ENCODE results near the gene YPEL5. TPM values are rescaled to one million over a fixed set of nuclear protein-coding genes. Genes with fewer than 3 reads are reported as not detected.

The YPEL5 gene
- polyA plus RNA-seq, 1 of the 3 experiments (the other 2 are of a cell fraction), result 60.5 TPM

DNA sequence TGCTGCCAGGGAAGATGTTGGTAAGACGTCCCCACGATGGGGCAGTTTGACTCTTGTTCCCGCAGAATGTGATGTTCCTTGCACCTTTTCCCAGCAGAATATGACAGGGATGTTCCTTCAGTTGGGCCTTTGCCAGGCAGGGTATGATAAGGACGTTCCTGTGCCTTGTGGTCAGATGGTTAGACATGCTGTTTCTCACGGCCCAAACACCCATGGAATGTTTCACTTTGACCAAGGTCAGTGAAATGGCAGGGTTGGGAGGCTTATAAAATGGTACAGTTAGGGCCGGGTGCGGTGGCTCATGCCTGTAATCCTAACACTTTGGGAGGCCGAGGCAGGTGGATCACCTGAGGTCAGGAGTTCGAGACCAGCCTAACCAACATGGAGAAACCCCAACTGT is 40.3 kb upstream of the YPEL5 start (continued):
- TF ChIP-seq, protein P1, sequence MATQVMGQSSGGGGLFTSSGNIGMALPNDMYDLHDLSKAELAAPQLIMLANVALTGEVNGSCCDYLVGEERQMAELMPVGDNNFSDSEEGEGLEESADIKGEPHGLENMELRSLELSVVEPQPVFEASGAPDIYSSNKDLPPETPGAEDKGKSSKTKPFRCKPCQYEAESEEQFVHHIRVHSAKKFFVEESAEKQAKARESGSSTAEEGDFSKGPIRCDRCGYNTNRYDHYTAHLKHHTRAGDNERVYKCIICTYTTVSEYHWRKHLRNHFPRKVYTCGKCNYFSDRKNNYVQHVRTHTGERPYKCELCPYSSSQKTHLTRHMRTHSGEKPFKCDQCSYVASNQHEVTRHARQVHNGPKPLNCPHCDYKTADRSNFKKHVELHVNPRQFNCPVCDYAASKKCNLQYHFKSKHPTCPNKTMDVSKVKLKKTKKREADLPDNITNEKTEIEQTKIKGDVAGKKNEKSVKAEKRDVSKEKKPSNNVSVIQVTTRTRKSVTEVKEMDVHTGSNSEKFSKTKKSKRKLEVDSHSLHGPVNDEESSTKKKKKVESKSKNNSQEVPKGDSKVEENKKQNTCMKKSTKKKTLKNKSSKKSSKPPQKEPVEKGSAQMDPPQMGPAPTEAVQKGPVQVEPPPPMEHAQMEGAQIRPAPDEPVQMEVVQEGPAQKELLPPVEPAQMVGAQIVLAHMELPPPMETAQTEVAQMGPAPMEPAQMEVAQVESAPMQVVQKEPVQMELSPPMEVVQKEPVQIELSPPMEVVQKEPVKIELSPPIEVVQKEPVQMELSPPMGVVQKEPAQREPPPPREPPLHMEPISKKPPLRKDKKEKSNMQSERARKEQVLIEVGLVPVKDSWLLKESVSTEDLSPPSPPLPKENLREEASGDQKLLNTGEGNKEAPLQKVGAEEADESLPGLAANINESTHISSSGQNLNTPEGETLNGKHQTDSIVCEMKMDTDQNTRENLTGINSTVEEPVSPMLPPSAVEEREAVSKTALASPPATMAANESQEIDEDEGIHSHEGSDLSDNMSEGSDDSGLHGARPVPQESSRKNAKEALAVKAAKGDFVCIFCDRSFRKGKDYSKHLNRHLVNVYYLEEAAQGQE (IDR thresholded peaks at IDR 0.05; ENCODE audit: low read depth, low read length), result no peak
- TF ChIP-seq RFX5 (IDR thresholded peaks at IDR 0.05; ENCODE audit: low read length) (no peak), JUND (IDR thresholded peaks at IDR 0.05) (0 out of 2 replicates have a peak, but pooled peaks have one; percentile 26), EP300 (IDR thresholded peaks at IDR 0.05; ENCODE audit: borderline replicate concordance in 1 of 2, low read depth in 1 of 2, low read length in 1 of 2) (peak in 1 of 2 experiments; percentile 73; a peak in 1 of 4 replicates), NFIC (IDR thresholded peaks at IDR 0.05; ENCODE audit: borderline replicate concordance) (peak; percentile 70), FOXJ3 (CRISPR knock-in tag; IDR thresholded peaks at IDR 0.05) (no peak), TCF12 (IDR thresholded peaks at IDR 0.05) (peak; percentile 54), MEF2A (IDR thresholded peaks at IDR 0.05; ENCODE audit: borderline replicate concordance, low read depth) (no peak)
- TF ChIP-seq, protein P2, sequence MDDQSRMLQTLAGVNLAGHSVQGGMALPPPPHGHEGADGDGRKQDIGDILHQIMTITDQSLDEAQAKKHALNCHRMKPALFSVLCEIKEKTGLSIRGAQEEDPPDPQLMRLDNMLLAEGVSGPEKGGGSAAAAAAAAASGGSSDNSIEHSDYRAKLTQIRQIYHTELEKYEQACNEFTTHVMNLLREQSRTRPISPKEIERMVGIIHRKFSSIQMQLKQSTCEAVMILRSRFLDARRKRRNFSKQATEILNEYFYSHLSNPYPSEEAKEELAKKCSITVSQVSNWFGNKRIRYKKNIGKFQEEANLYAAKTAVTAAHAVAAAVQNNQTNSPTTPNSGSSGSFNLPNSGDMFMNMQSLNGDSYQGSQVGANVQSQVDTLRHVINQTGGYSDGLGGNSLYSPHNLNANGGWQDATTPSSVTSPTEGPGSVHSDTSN (IDR thresholded peaks at IDR 0.05), result peak; percentile 44

DNA sequence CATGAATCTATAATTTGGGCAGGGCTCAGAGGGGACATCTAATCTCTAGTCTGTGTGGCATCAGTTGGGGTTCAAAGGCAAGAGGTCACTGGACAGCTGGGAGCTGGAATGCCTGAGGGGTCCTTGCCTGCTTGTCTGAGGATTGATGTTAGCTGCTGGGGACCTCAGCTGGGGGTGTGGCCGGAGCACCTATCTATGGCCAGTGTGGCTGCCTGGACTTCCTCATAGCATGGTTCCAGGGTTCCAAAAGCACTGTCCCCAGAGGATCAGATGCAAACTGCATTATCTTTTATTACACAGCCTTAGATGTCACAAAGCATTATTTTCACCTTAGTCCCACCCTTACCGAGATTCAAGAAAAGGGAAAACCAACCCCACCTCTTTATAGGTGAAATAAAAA is 38.6 kb upstream of the YPEL5 start:
- no peaks in the 10 kb centered on the region for H3K27me3 ChIP-seq (ENCODE audit: insufficient read depth)
- no peaks in the 10 kb centered on the region for H3K9me2 ChIP-seq
- no peak overlapping the region for H3K4me3 ChIP-seq (ENCODE audit: low read depth in 2 of 2, low read length in 1 of 2)
- H2AFZ ChIP-seq (ENCODE audit: low read depth), result no peak overlapping the region
- H3K4me1 ChIP-seq (ENCODE audit: control insufficient read depth in 1 of 2, insufficient read depth in 2 of 2, low read depth in 1 of 2, low read length in 1 of 2), result peaks cover 0 to 10% of the 10 kb centered on the region in 2 experiments; a peak in 2 of 4 replicates
- H3K9me3 ChIP-seq, result no peaks in the 10 kb centered on the region
- no peak overlapping the region for H3K4me2 ChIP-seq
- no peak overlapping the region for H3K27ac ChIP-seq (ENCODE audit: low read depth in 2 of 2, low read length in 1 of 2)
- 66% methylated on average over 2 of the region's 2 CpGs for WGBS (ENCODE audit: low lambda C conversion rate)
- CTCF ChIA-PET, result interaction anchor here (2.4 kb wide), 1 partner anchor 8 kb away, joined by 18 read pairs; no protein-coding TSS in a partner anchor
- H3K9ac ChIP-seq, result no peak overlapping the region
- POLR2A ChIA-PET, result no interaction called here
- no peak for DNase-seq
- H3F3A ChIP-seq (replicated peaks; ENCODE audit: insufficient read depth), result peaks cover 5% of the 10 kb centered on the region
- no peaks in the 10 kb centered on the region for H3K79me2 ChIP-seq (ENCODE audit: insufficient read depth)
- H4K20me1 ChIP-seq (ENCODE audit: insufficient read depth), result no peaks in the 10 kb centered on the region
- H3K36me3 ChIP-seq (replicated peaks in 1 of 2; ENCODE audit: control insufficient read depth in 1 of 2, insufficient read depth in 2 of 2, low read length in 1 of 2), result no peaks in the 10 kb centered on the region
- TF ChIP-seq SIN3A (IDR thresholded peaks at IDR 0.05; ENCODE audit: borderline replicate concordance, low read depth, low read length), result no peak
- TF ChIP-seq, protein P3, sequence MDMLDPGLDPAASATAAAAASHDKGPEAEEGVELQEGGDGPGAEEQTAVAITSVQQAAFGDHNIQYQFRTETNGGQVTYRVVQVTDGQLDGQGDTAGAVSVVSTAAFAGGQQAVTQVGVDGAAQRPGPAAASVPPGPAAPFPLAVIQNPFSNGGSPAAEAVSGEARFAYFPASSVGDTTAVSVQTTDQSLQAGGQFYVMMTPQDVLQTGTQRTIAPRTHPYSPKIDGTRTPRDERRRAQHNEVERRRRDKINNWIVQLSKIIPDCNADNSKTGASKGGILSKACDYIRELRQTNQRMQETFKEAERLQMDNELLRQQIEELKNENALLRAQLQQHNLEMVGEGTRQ (IDR thresholded peaks at IDR 0.05; ENCODE audit: borderline replicate concordance, low read depth, low read length), result no peak
- TF ChIP-seq FOSL2 (IDR thresholded peaks at IDR 0.05; ENCODE audit: borderline replicate concordance, low read depth), result no peak
- no peak for TF ChIP-seq ELF1 (IDR thresholded peaks at IDR 0.05)
- TF ChIP-seq RAD21 (IDR thresholded peaks at IDR 0.05; ENCODE audit: low read length), result no peak
- no peak for TF ChIP-seq EZH2phosphoT487 (IDR thresholded peaks at IDR 0.05; ENCODE audit: borderline replicate concordance, low read depth)
- TF ChIP-seq, protein P4, sequence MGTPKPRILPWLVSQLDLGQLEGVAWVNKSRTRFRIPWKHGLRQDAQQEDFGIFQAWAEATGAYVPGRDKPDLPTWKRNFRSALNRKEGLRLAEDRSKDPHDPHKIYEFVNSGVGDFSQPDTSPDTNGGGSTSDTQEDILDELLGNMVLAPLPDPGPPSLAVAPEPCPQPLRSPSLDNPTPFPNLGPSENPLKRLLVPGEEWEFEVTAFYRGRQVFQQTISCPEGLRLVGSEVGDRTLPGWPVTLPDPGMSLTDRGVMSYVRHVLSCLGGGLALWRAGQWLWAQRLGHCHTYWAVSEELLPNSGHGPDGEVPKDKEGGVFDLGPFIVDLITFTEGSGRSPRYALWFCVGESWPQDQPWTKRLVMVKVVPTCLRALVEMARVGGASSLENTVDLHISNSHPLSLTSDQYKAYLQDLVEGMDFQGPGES (IDR thresholded peaks at IDR 0.05; ENCODE audit: low read depth, low read length), result no peak
- no peak for TF ChIP-seq RCOR1 (IDR thresholded peaks at IDR 0.05; ENCODE audit: low read length)
- TF ChIP-seq, protein P5, sequence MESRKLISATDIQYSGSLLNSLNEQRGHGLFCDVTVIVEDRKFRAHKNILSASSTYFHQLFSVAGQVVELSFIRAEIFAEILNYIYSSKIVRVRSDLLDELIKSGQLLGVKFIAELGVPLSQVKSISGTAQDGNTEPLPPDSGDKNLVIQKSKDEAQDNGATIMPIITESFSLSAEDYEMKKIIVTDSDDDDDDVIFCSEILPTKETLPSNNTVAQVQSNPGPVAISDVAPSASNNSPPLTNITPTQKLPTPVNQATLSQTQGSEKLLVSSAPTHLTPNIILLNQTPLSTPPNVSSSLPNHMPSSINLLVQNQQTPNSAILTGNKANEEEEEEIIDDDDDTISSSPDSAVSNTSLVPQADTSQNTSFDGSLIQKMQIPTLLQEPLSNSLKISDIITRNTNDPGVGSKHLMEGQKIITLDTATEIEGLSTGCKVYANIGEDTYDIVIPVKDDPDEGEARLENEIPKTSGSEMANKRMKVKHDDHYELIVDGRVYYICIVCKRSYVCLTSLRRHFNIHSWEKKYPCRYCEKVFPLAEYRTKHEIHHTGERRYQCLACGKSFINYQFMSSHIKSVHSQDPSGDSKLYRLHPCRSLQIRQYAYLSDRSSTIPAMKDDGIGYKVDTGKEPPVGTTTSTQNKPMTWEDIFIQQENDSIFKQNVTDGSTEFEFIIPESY (IDR thresholded peaks at IDR 0.05; ENCODE audit: borderline replicate concordance, low read depth), result no peak
- TF ChIP-seq FOXM1 (IDR thresholded peaks at IDR 0.05; ENCODE audit: low read depth), result no peak
- no peak for TF ChIP-seq GABPA (IDR thresholded peaks at IDR 0.05; ENCODE audit: low read depth)
- TF ChIP-seq, protein P6, sequence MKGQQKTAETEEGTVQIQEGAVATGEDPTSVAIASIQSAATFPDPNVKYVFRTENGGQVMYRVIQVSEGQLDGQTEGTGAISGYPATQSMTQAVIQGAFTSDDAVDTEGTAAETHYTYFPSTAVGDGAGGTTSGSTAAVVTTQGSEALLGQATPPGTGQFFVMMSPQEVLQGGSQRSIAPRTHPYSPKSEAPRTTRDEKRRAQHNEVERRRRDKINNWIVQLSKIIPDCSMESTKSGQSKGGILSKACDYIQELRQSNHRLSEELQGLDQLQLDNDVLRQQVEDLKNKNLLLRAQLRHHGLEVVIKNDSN (IDR thresholded peaks at IDR 0.05; ENCODE audit: borderline replicate concordance, low read depth), result no peak
- TF ChIP-seq NFIC (IDR thresholded peaks at IDR 0.05; ENCODE audit: borderline replicate concordance), result no peak

Measured in SK-N-SH (cell line).